GM23248 (cell line): ENCODE results near the gene TM9SF2.

Experiments used
- EZH2 ChIP-seq: fragments of 200-600 bp; sonication (generic); IDR thresholded peaks from 2 replicates; pipeline ENCODE4 v1.6.1; 2018; ENCODE audit warnings: antibody characterized with exemption, mild to moderate bottlenecking; ENCODE audit not compliant: insufficient read depth, poor library complexity, severe bottlenecking
- EZH2phosphoT487 ChIP-seq: fragments of 200-600 bp; sonication (generic); IDR thresholded peaks from 2 replicates; pipeline ENCODE4 v1.6.1; 2018; ENCODE audit warnings: antibody characterized with exemption, moderate library complexity, mild to moderate bottlenecking, low read depth; ENCODE audit not compliant: insufficient read depth

- TF ChIP-seq EZH2 (no peak), EZH2phosphoT487 (no peak)
These were observed 41.6 kb downstream of the TM9SF2 start for GRCh38 chr13:99542788-99543406.
